ENCODE data around the gene DNAH11. TPM values are rescaled to one million over a fixed set of nuclear protein-coding genes. Genes with fewer than 3 reads are reported as not detected.

The DNAH11 gene
- polyA plus RNA-seq, 1 donor from 2014 or later: 0.16 TPM

DNA sequence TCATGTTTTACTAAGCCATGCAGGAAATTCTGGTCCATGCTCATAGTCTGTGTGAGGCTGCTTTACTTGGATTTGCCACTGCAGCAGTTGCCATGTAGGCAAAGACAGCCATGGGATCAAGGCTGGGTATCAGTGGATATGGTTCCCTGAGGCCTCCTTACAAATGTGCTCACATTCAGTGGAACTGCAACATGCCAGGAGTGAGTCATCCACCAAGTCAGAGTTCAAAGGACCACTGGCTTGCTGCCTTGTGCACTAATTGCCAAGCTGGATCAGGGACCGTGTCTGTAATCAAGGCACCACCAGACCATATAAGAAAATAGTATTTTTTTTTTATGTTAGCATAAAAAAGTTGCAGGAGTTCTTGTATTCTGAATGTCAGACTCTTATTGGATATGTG is 301.9 kb downstream of the DNAH11 start:
- Histone ChIP-seq H3K4me2 (ENCODE audit: low read length) (no peak overlapping the region), H3K9ac (ENCODE audit: low read length) (no peak overlapping the region), H3F3A (ENCODE audit: insufficient read depth, low read length, poor library complexity, severe bottlenecking) (no peaks in the 10 kb centered on the region), H3K9me2 (ENCODE audit: insufficient read depth, low read length) (no peaks in the 10 kb centered on the region), H3K36me3 (ENCODE audit: insufficient read depth, low read length) (no peaks in the 10 kb centered on the region), H4K20me1 (ENCODE audit: insufficient read depth) (no peaks in the 10 kb centered on the region), H3K27ac (ENCODE audit: low read length) (no peak overlapping the region), H3K4me3 (ENCODE audit: low read length) (no peak overlapping the region), H3K27me3 (ENCODE audit: insufficient read depth, low read depth, low read length) (no peaks in the 10 kb centered on the region), H3K9me3 (ENCODE audit: low read length) (no peaks in the 10 kb centered on the region), H2AFZ (ENCODE audit: low read depth, low read length) (no peak overlapping the region), H3K79me2 (replicated peaks; ENCODE audit: insufficient read depth, low read length) (no peaks in the 10 kb centered on the region)
- TF ChIP-seq SMC3 (conservative IDR thresholded peaks at IDR 0.05; ENCODE audit: poor library complexity) (no peak), EZH2 (IDR thresholded peaks at IDR 0.05; ENCODE audit: borderline replicate concordance, insufficient read depth, low read length, poor library complexity, severe bottlenecking) (no peak), POLR2AphosphoS5 (IDR thresholded peaks at IDR 0.05) (no peak), RAD21 (conservative IDR thresholded peaks at IDR 0.05) (no peak), MXI1 (conservative IDR thresholded peaks at IDR 0.05; ENCODE audit: poor library complexity, severe bottlenecking) (no peak), EP300 (conservative IDR thresholded peaks at IDR 0.05; ENCODE audit: poor library complexity, severe bottlenecking) (no peak), TAF1 (IDR thresholded peaks at IDR 0.05; ENCODE audit: low read depth) (no peak)
- TF ChIP-seq, protein P1, sequence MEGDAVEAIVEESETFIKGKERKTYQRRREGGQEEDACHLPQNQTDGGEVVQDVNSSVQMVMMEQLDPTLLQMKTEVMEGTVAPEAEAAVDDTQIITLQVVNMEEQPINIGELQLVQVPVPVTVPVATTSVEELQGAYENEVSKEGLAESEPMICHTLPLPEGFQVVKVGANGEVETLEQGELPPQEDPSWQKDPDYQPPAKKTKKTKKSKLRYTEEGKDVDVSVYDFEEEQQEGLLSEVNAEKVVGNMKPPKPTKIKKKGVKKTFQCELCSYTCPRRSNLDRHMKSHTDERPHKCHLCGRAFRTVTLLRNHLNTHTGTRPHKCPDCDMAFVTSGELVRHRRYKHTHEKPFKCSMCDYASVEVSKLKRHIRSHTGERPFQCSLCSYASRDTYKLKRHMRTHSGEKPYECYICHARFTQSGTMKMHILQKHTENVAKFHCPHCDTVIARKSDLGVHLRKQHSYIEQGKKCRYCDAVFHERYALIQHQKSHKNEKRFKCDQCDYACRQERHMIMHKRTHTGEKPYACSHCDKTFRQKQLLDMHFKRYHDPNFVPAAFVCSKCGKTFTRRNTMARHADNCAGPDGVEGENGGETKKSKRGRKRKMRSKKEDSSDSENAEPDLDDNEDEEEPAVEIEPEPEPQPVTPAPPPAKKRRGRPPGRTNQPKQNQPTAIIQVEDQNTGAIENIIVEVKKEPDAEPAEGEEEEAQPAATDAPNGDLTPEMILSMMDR (IDR thresholded peaks at IDR 0.05; ENCODE audit: poor library complexity, severe bottlenecking): no peak
- TF ChIP-seq, protein P2, sequence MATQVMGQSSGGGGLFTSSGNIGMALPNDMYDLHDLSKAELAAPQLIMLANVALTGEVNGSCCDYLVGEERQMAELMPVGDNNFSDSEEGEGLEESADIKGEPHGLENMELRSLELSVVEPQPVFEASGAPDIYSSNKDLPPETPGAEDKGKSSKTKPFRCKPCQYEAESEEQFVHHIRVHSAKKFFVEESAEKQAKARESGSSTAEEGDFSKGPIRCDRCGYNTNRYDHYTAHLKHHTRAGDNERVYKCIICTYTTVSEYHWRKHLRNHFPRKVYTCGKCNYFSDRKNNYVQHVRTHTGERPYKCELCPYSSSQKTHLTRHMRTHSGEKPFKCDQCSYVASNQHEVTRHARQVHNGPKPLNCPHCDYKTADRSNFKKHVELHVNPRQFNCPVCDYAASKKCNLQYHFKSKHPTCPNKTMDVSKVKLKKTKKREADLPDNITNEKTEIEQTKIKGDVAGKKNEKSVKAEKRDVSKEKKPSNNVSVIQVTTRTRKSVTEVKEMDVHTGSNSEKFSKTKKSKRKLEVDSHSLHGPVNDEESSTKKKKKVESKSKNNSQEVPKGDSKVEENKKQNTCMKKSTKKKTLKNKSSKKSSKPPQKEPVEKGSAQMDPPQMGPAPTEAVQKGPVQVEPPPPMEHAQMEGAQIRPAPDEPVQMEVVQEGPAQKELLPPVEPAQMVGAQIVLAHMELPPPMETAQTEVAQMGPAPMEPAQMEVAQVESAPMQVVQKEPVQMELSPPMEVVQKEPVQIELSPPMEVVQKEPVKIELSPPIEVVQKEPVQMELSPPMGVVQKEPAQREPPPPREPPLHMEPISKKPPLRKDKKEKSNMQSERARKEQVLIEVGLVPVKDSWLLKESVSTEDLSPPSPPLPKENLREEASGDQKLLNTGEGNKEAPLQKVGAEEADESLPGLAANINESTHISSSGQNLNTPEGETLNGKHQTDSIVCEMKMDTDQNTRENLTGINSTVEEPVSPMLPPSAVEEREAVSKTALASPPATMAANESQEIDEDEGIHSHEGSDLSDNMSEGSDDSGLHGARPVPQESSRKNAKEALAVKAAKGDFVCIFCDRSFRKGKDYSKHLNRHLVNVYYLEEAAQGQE (IDR thresholded peaks at IDR 0.05; ENCODE audit: borderline replicate concordance): no peak

DNA sequence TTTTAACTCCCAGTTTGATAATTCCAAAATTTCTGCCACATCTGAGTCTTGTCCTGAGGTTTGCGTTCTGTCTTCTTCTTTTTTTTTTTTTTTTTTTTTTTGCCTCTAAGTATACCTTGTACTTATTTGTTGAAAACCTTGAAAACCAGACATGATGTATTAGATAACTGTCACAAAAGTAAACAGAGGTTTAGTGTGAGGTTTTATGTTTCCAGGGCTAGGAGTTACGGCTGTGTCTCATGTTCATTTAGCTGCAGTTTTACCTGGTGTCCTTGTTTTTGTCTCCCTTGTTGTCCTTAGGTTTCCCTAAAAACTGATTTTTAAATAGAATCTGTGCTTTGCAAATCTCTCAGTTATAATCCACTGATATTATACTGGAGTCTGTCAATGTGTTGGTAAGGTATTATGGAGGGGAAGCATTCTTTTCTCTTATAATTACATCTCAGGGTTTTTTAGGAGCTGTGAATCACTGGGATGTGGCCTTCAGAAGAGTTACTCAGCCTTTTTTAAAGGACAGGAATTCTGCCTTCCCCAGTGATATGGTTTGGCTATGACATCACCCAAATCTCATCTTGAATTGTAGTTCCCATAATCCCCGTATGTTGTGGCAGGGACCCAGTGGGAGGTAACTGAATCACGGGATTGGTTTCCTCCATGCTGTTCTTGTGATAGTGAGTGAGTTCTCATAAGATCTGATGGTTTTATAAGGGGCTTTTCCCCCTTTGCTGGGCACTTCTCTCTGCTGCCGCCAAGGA is 307.9 kb downstream of the DNAH11 start:
- Histone ChIP-seq H3K27ac (ENCODE audit: low read length) (no peak overlapping the region), H3F3A (ENCODE audit: insufficient read depth, low read length, poor library complexity, severe bottlenecking) (no peaks in the 10 kb centered on the region), H3K4me3 (ENCODE audit: low read length) (no peak overlapping the region), H3K4me2 (ENCODE audit: low read length) (no peak overlapping the region), H3K9me3 (ENCODE audit: low read length) (no peaks in the 10 kb centered on the region), H3K27me3 (ENCODE audit: insufficient read depth, low read depth, low read length) (no peaks in the 10 kb centered on the region), H3K79me2 (replicated peaks; ENCODE audit: insufficient read depth, low read length) (no peaks in the 10 kb centered on the region), H3K9ac (ENCODE audit: low read length) (no peak overlapping the region), H3K9me2 (ENCODE audit: insufficient read depth, low read length) (no peaks in the 10 kb centered on the region), H3K36me3 (ENCODE audit: insufficient read depth, low read length) (no peaks in the 10 kb centered on the region), H4K20me1 (ENCODE audit: insufficient read depth) (no peaks in the 10 kb centered on the region), H2AFZ (ENCODE audit: low read depth, low read length) (no peak overlapping the region)
- TF ChIP-seq SMC3 (conservative IDR thresholded peaks at IDR 0.05; ENCODE audit: poor library complexity) (no peak), TAF1 (IDR thresholded peaks at IDR 0.05; ENCODE audit: low read depth) (no peak)

Measured in neural cell (in vitro differentiated cells).